ENCODE results near the gene RPS25.

DNA sequence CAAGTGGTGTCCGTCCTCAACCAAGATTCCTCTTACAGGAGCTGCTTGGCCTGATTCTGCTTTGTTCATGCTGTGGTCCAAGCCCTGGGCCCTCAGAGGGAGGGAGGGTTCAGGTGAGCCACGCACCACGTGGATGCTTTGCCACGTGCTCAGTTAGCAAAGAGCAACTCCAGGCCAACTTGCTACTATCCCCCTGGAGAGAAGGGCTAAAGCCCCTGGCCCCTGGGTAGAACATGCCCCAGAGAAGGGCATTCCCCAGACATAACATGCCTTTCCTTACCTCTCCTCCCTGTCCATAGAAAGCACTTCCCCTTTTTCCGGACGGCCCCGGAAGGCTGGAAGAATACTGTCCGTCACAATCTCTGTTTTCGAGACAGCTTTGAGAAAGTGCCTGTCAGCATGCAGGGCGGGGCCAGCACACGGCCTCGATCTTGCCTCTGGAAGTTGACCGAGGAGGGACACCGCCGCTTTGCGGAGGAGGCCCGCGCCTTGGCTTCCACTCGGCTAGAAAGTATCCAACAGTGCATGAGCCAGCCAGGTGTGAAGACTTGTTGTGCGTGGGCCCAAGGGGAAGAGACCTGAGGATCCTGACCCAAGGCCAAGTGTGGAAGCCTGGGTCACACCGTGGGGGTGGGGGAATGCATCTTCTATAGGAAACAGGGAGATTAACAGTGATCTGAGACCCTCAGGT lies 37.8 kb downstream of the RPS25 start:
- TF ChIP-seq, protein P1, sequence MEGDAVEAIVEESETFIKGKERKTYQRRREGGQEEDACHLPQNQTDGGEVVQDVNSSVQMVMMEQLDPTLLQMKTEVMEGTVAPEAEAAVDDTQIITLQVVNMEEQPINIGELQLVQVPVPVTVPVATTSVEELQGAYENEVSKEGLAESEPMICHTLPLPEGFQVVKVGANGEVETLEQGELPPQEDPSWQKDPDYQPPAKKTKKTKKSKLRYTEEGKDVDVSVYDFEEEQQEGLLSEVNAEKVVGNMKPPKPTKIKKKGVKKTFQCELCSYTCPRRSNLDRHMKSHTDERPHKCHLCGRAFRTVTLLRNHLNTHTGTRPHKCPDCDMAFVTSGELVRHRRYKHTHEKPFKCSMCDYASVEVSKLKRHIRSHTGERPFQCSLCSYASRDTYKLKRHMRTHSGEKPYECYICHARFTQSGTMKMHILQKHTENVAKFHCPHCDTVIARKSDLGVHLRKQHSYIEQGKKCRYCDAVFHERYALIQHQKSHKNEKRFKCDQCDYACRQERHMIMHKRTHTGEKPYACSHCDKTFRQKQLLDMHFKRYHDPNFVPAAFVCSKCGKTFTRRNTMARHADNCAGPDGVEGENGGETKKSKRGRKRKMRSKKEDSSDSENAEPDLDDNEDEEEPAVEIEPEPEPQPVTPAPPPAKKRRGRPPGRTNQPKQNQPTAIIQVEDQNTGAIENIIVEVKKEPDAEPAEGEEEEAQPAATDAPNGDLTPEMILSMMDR (IDR thresholded peaks at IDR 0.05): no peak
- no peak for TF ChIP-seq EZH2 (IDR thresholded peaks at IDR 0.05)

All from neural progenitor cell (in vitro differentiated cells).